KMS-11 (cell line): ENCODE measurements around the gene DUOX2.
"Not testable (repeated sequence)": the region's sequence is repeated elsewhere in the genome, so short reads cannot be mapped to it uniquely, and the experiment has no call there.

Experiments used
- H2AFZ ChIP-seq: fragments of 200-600 bp; sonication (generic); 2 replicates; pipeline ENCODE4 v1.6.1; 2016; ENCODE audit warnings: antibody characterized with exemption, mixed run types, low read depth
- H3K27ac ChIP-seq: fragments of 200-600 bp; sonication (generic); 2 replicates; pipeline ENCODE4 v1.6.1; 2016; ENCODE audit warnings: mild to moderate bottlenecking, mixed run types
- H3K27me3 ChIP-seq: fragments of 200-600 bp; sonication (generic); 2 replicates; pipeline ENCODE4 v1.6.1; 2017; ENCODE audit warnings: mild to moderate bottlenecking, low read depth, mixed run types, moderate library complexity; ENCODE audit not compliant: insufficient read depth
- H3K36me3 ChIP-seq: fragments of 200-600 bp; sonication (generic); 2 replicates; pipeline ENCODE4 v1.6.1; 2017; ENCODE audit warnings: mild to moderate bottlenecking, mixed run types; ENCODE audit not compliant: insufficient read depth
- H3K4me1 ChIP-seq: fragments of 200-600 bp; sonication (generic); 2 replicates; pipeline ENCODE4 v1.6.1; 2016; ENCODE audit warnings: mild to moderate bottlenecking, low read depth, mixed run types; ENCODE audit not compliant: poor library complexity, severe bottlenecking
- H3K4me2 ChIP-seq: fragments of 200-600 bp; sonication (generic); 2 replicates; pipeline ENCODE4 v1.7.0; 2016; ENCODE audit warnings: mild to moderate bottlenecking, mixed run types
- H3K4me3 ChIP-seq: fragments of 200-600 bp; sonication (generic); IDR thresholded peaks from 2 replicates; pipeline ENCODE4 v1.6.1; 2017; ENCODE audit warnings: low read depth, low read length, mixed read lengths; ENCODE audit not compliant: insufficient read depth
- H3K79me2 ChIP-seq: fragments of 200-600 bp; sonication (generic); 2 replicates; pipeline ENCODE4 v1.6.1; 2016; ENCODE audit warnings: low read depth, mixed run types; ENCODE audit not compliant: insufficient read depth
- H3K9ac ChIP-seq: fragments of 200-600 bp; sonication (generic); 2 replicates; pipeline ENCODE4 v1.6.1; 2016; ENCODE audit warnings: mild to moderate bottlenecking, mixed run types
- H4K20me1 ChIP-seq: fragments of 200-600 bp; sonication (generic); 2 replicates; pipeline ENCODE4 v1.6.1; 2016; ENCODE audit warnings: mild to moderate bottlenecking, mixed run types; ENCODE audit not compliant: insufficient read depth
- CTCF ChIP-seq: fragments of 200-600 bp; sonication (generic); conservative IDR thresholded peaks from 2 replicates; pipeline ENCODE4 v1.6.1; 2017; ENCODE audit warnings: low read depth, mild to moderate bottlenecking, antibody characterized with exemption, low read length, moderate library complexity, mixed read lengths

DUOX2 gene

GRCh38 chr15:45107941-45108630 is 5.9 kb downstream of the DUOX2 start:
- Histone ChIP-seq H3K27ac (no peak overlapping the region), H2AFZ (no peak overlapping the region), H3K9ac (no peak overlapping the region), H4K20me1 (no peaks in the 10 kb centered on the region), H3K4me2 (no peak overlapping the region), H3K79me2 (no peaks in the 10 kb centered on the region), H3K4me1 (no peaks in the 10 kb centered on the region), H3K36me3 (no peaks in the 10 kb centered on the region), H3K4me3 (no peak overlapping the region), H3K27me3 (peaks cover 3% of the 10 kb centered on the region; the same call in 1 of the 2 replicates)
- no peak for TF ChIP-seq CTCF

DNA sequence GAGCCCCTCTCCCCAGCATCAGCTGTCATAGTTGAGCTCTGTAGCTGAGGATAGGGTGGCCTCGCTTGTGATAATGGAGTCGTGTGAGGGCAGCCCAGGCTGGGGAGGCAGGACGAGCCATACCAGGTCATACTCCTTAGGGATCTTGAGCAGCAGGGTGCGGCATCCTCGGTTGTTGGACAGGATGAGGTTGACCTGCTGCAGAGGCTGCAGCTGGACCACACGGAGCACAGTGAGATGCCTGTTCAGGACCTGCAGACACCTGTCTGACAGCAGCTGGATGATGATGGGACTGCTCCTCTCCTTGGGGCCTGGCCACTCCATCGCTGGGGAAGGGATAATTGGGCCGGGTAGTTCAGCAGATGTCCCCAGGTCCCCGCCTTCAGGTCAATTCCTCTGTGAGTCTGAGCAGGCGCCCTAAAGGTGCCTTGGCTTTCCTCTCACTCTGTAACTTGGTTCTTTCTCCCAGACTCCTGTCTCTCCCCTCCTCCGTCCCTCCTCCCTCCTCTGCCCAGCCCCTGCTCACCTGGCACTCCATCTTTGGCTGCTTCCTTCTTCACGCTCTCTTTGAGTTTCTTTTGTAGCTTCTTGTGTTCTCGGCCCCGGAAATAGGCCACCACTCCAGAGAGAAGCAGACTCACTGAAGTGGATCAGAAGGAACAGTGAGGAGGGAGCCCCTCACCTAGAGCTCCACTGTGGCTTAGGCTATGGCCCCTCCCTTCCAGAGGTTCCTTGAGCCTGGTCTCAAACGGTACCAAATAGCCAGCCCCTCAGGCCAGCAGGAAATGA is 7.8 kb downstream of the DUOX2 start:
- Histone ChIP-seq H3K27me3 (no peaks in the 10 kb centered on the region), H3K4me3 (no peak overlapping the region)
- no peak for TF ChIP-seq CTCF

GRCh38 chr15:45105586-45105985 is 8.4 kb downstream of the DUOX2 start:
- Histone ChIP-seq H3K4me1 (no peaks in the 10 kb centered on the region), H3K4me2 (no peak overlapping the region), H3K27me3 (no peaks in the 10 kb centered on the region), H3K36me3 (no peaks in the 10 kb centered on the region), H3K79me2 (no peaks in the 10 kb centered on the region), H3K4me3 (no peak overlapping the region), H3K9ac (no peak overlapping the region), H4K20me1 (no peaks in the 10 kb centered on the region), H3K27ac (no peak overlapping the region), H2AFZ (no peak overlapping the region)
- no peak for TF ChIP-seq CTCF

More for the DNA sequence above, 7.8 kb downstream of the DUOX2 start:
- Histone ChIP-seq H3K27ac (no peak overlapping the region), H2AFZ (no peak overlapping the region), H3K4me1 (no peaks in the 10 kb centered on the region), H3K79me2 (no peaks in the 10 kb centered on the region), H3K9ac (no peak overlapping the region), H3K4me2 (no peak overlapping the region), H4K20me1 (no peaks in the 10 kb centered on the region), H3K36me3 (no peaks in the 10 kb centered on the region)

- H3K9ac ChIP-seq, H3K36me3 ChIP-seq, H4K20me1 ChIP-seq, H3K27me3 ChIP-seq, H3K79me2 ChIP-seq, H3K4me3 ChIP-seq, H3K4me2 ChIP-seq, H3K4me1 ChIP-seq, H2AFZ ChIP-seq, H3K27ac ChIP-seq: not testable (repeated sequence)
These were observed 9.8 kb downstream of the DUOX2 start for GRCh38 chr15:45104170-45104569.

DNA sequence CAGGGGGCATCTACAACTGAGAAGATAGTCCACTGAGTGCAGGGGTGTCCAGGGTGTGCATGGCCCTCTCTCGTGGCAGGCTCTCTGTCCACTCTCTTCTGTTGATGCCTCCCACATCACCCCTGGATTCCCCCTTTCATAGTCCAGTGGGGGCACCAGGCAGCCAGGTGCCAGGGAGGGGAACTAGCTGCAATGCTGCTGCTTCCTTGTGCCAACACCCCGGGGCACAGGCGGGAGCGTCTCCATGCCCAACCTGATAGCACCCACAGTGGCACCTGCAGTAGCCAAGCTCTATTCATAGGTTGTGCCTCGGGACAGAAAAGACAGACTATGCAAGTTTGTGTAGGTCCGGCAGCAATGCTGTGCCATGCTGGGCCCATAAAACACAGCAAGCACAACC is 11.7 kb downstream of the DUOX2 start:
- Histone ChIP-seq H3K79me2 (no peaks in the 10 kb centered on the region), H3K27ac (no peak overlapping the region), H3K4me2 (no peak overlapping the region), H4K20me1 (no peaks in the 10 kb centered on the region), H3K4me3 (no peak overlapping the region), H3K4me1 (no peaks in the 10 kb centered on the region), H3K36me3 (no peaks in the 10 kb centered on the region), H2AFZ (no peak overlapping the region), H3K27me3 (no peaks in the 10 kb centered on the region), H3K9ac (no peak overlapping the region)
- TF ChIP-seq CTCF: no peak
